Fibroblast of villous mesenchyme (primary cell): ENCODE measurements around the gene MTHFD1L. TPM values are rescaled to one million over a fixed set of nuclear protein-coding genes. Genes with fewer than 3 reads are reported as not detected.
"Not testable (repeated sequence)": the region's sequence is repeated elsewhere in the genome, so short reads cannot be mapped to it uniquely, and the experiment has no call there.

ENCODE experiments used
- DNase-seq: peaks from one replicate; pipeline ENCODE4 v3.0.0-alpha.2; 2010; ENCODE audit warnings: low read depth
- H3K4me3 ChIP-seq: 2 replicates; pipeline ENCODE4 v1.5.1; 2011; ENCODE audit warnings: low read depth, mild to moderate bottlenecking, low read length
- CTCF ChIP-seq: IDR thresholded peaks from 2 replicates; pipeline ENCODE4 v1.5.1; 2012; ENCODE audit warnings: low read depth, mild to moderate bottlenecking, low read length; ENCODE audit not compliant: insufficient read depth
- total RNA-seq: library from RNA; depleted of rRNA; stranded (reverse); fragments of >200 nt; gene quantifications from 2 replicates; pipeline ENCODE4 v1.2.3, GENCODE V29; 2012

The MTHFD1L gene
- total RNA-seq, 1 donor = 43.2 TPM

GRCh38 chr6:151075527-151075926, 210.0 kb downstream of the MTHFD1L start:
- no peak overlapping the region for H3K4me3 ChIP-seq
- no peak for TF ChIP-seq CTCF
- DNase-seq = peak; percentile 84

GRCh38 chr6:151075930-151076555, 210.5 kb downstream of the MTHFD1L start:
- DNase-seq = no peak
- no peak for TF ChIP-seq CTCF

GRCh38 chr6:151078655-151079054, 213.2 kb downstream of the MTHFD1L start:
- no peak for TF ChIP-seq CTCF
- DNase-seq = no peak
- no peak overlapping the region for H3K4me3 ChIP-seq

More at GRCh38 chr6:151075930-151076555, 210.5 kb downstream of the MTHFD1L start:
- H3K4me3 ChIP-seq = no peak overlapping the region

- peak; percentile 50 for DNase-seq
- TF ChIP-seq CTCF = no peak
- H3K4me3 ChIP-seq = no peak overlapping the region
Measured at GRCh38 chr6:151081656-151082055, 216.2 kb downstream of the MTHFD1L start.

- no peak overlapping the region for H3K4me3 ChIP-seq
- DNase-seq = no peak
- no peak for TF ChIP-seq CTCF
Measured at GRCh38 chr6:151082079-151082478, 216.6 kb downstream of the MTHFD1L start.

- TF ChIP-seq CTCF = no peak
- DNase-seq = no peak
- H3K4me3 ChIP-seq = no peak overlapping the region
Measured at GRCh38 chr6:151084275-151084674, 218.8 kb downstream of the MTHFD1L start.

GRCh38 chr6:151087055-151087454, 221.6 kb downstream of the MTHFD1L start:
- not testable (repeated sequence) for DNase-seq, H3K4me3 ChIP-seq
